Endothelial cell of umbilical vein (primary cell): ENCODE results near the gene RFX1. TPM values are rescaled to one million over a fixed set of nuclear protein-coding genes. Genes with fewer than 3 reads are reported as not detected.

Experiments
- BruUV-seq: library from RNA; stranded (reverse); fragments of 400-500 nt; replicated peaks from 2 replicates; lab custom pipeline; 2021; lab: Mats Ljungman, UMichigan
- CTCF ChIA-PET: fragments of 300-600, 350-600 bp; sonication (Branson Sonifier 250); formaldehyde crosslinking; loops from one replicate; lab custom pipeline; 2021; ENCODE audit warnings: antibody characterized with exemption, inconsistent platforms; lab: Charles Lee
- POLR2A ChIA-PET: fragments of 300-600, 350-600 bp; sonication (Branson Sonifier 250); formaldehyde crosslinking; loops from one replicate; lab custom pipeline; 2021; ENCODE audit warnings: antibody characterized with exemption, inconsistent platforms; lab: Charles Lee
- DNase-seq: peaks from one replicate; pipeline ENCODE4 v3.0.0-alpha.2; 2011; ENCODE audit warnings: low read depth, low spot score
- FAIRE-seq: peaks from 2 replicates; lab custom pipeline; 2011; peaks lifted over from hg19 to GRCh38; lab: Jason Lieb, UNC
- H2AFZ ChIP-seq: 2 replicates; pipeline ENCODE4 v1.6.0; 2012; ENCODE audit warnings: low read depth, low read length, control low read depth, inconsistent platforms
- H3K27ac ChIP-seq: 2 replicates; pipeline ENCODE4 v1.5.1; 2011; ENCODE audit warnings: low read depth, mild to moderate bottlenecking, control low read depth, low read length, moderate library complexity; ENCODE audit not compliant: insufficient read depth
- H3K27me3 ChIP-seq, 2 experiments: 2 replicates each; pipeline versions ENCODE4 v1.6.0 to v1.6.1; 2011; ENCODE audit warnings: low read length in 2 of 2, mixed read lengths in 1 of 2; ENCODE audit not compliant: control insufficient read depth in 2 of 2, insufficient read depth in 2 of 2
- H3K36me3 ChIP-seq, 2 experiments: 2 replicates in 1 of 2; 3 replicates in 1 of 2; pipeline ENCODE4 v1.5.1; 2011; ENCODE audit warnings: low read length in 2 of 2, mild to moderate bottlenecking in 1 of 2, moderate library complexity in 1 of 2; ENCODE audit not compliant: control insufficient read depth in 2 of 2, insufficient read depth in 2 of 2; ENCODE audit errors: extremely low read depth in 1 of 2
- H3K4me1 ChIP-seq: 3 replicates; pipeline ENCODE4 v1.5.1; 2011; ENCODE audit warnings: mild to moderate bottlenecking, low read length; ENCODE audit not compliant: control insufficient read depth, insufficient read depth; ENCODE audit errors: extremely low read depth
- H3K4me2 ChIP-seq: 2 replicates; pipeline ENCODE4 v1.6.1; 2011; ENCODE audit warnings: low read length, control low read depth, mixed read lengths; ENCODE audit not compliant: insufficient read depth
- H3K4me3 ChIP-seq, 3 experiments: fragments of 200-600 bp in 1 of 3; sonication (generic), shearing (Covaris generic) in 1 of 3; replicated peaks in 1 of 3; 2 replicates each; pipeline ENCODE4 v1.5.1; 2011 to 2016; ENCODE audit warnings: control low read depth in 3 of 3, low read length in 3 of 3, mild to moderate bottlenecking in 2 of 3, inconsistent platforms in 1 of 3, low read depth in 1 of 3, moderate library complexity in 1 of 3; ENCODE audit not compliant: insufficient read depth in 1 of 3
- H3K79me2 ChIP-seq: 2 replicates; pipeline ENCODE4 v1.6.0; 2012; ENCODE audit warnings: low read length, inconsistent platforms; ENCODE audit not compliant: control insufficient read depth, insufficient read depth
- H3K9ac ChIP-seq: replicated peaks from 2 replicates; pipeline ENCODE3; 2011; ENCODE audit warnings: low read length, control low read depth; ENCODE audit not compliant: insufficient read depth; ENCODE audit errors: extremely low read depth
- H3K9me1 ChIP-seq: replicated peaks from 3 replicates; pipeline ENCODE4 v1.6.0; 2011; ENCODE audit warnings: mild to moderate bottlenecking, low read length; ENCODE audit not compliant: control insufficient read depth, insufficient read depth; ENCODE audit errors: extremely low read depth
- H3K9me3 ChIP-seq: replicated peaks from 2 replicates; pipeline ENCODE4 v1.5.1; 2012; ENCODE audit warnings: low read length, inconsistent platforms; ENCODE audit not compliant: control insufficient read depth, insufficient read depth
- H4K20me1 ChIP-seq: replicated peaks from 2 replicates; pipeline ENCODE3; 2011; ENCODE audit warnings: mild to moderate bottlenecking, low read length; ENCODE audit not compliant: control insufficient read depth, insufficient read depth; ENCODE audit errors: extremely low read depth
- EZH2 ChIP-seq: IDR thresholded peaks from 2 replicates; pipeline ENCODE4 v1.6.1; 2012; ENCODE audit warnings: borderline replicate concordance, low read depth, mild to moderate bottlenecking, moderate library complexity, low read length, inconsistent platforms; ENCODE audit not compliant: severe bottlenecking
- FOS ChIP-seq: IDR thresholded peaks from 2 replicates; pipeline ENCODE4 v1.6.1; 2011; ENCODE audit warnings: mild to moderate bottlenecking, low read length, moderate library complexity, borderline replicate concordance; ENCODE audit not compliant: insufficient read depth
- GATA2 ChIP-seq: IDR thresholded peaks from 2 replicates; pipeline ENCODE4 v1.7.0; 2011; ENCODE audit warnings: low read depth, mild to moderate bottlenecking, moderate library complexity, mixed read lengths, low read length; ENCODE audit not compliant: insufficient read length, insufficient read depth
- JUN ChIP-seq: IDR thresholded peaks from 2 replicates; pipeline ENCODE4 v1.6.1; 2011; ENCODE audit warnings: borderline replicate concordance, low read depth; ENCODE audit not compliant: insufficient read length, insufficient read depth
- MYC ChIP-seq: IDR thresholded peaks from one replicate; pipeline ENCODE4 v1.6.1; 2011; ENCODE audit warnings: mild to moderate bottlenecking, low read depth, low read length
- POLR2A ChIP-seq: IDR thresholded peaks from 2 replicates; pipeline ENCODE4 v1.6.1; 2012; ENCODE audit warnings: low read depth, mild to moderate bottlenecking, control low read depth, low read length
- POLR2AphosphoS5 ChIP-seq: IDR thresholded peaks from 2 replicates; pipeline ENCODE4 v1.6.1; 2012; ENCODE audit warnings: low read depth, mild to moderate bottlenecking, control low read depth, low read length, moderate library complexity; ENCODE audit not compliant: insufficient read depth
- dilution Hi-C: fragments of 300-500 bp; cut with MboI; formaldehyde crosslinking; loops from one replicate; pipeline ENCODE4 v1.15.0; 2019; ENCODE audit warnings: low sequenced_read_pairs; ENCODE audit not compliant: extremely low pct_ligation_motif_present
- intact Hi-C: fragments of 100-400 bp; cut with micrococcal nuclease; formaldehyde crosslinking; loops from one replicate; pipeline ENCODE4 v1.10.0; 2022
- polyA plus RNA-seq, 4 experiments: library from polyadenylated mRNA; depleted of rRNA in 3 of 4; stranded (reverse) in 3 of 4; unstranded in 1 of 4; fragments of >200 nt; gene quantifications; 2 replicates each; pipeline versions ENCODE4 v1.2.1 to v1.2.3, GENCODE V29; 2011 to 2012; ENCODE audit warnings: missing spikeins in 1 of 4
- total RNA-seq: library from RNA; stranded (reverse); gene quantifications from 2 replicates; pipeline ENCODE4 v1.2.3, GENCODE V29; 2021
- TF ChIP-seq, protein P1 (sequence below): IDR thresholded peaks from 2 replicates; pipeline ENCODE4 v1.6.1; 2011; ENCODE audit not compliant: insufficient read depth, insufficient read length
- TF ChIP-seq, protein P2 (sequence below), 2 donors: IDR thresholded peaks; 1 replicate in 1 of 2; 2 replicates in 1 of 2; pipeline ENCODE4 v1.5.1; 2011; ENCODE audit warnings: low read length in 2 of 2, mild to moderate bottlenecking in 2 of 2, moderate library complexity in 2 of 2, control low read depth in 1 of 2, inconsistent platforms in 1 of 2, low read depth in 1 of 2; ENCODE audit not compliant: insufficient read depth in 1 of 2; ENCODE audit errors: extremely low read depth in 1 of 2

The RFX1 gene
- total and polyA plus RNA-seq, 2 donors (not counting 3 experiments of a cell fraction or from before 2014, with no cell fraction given), result 2.3 to 14.7 TPM

DNA sequence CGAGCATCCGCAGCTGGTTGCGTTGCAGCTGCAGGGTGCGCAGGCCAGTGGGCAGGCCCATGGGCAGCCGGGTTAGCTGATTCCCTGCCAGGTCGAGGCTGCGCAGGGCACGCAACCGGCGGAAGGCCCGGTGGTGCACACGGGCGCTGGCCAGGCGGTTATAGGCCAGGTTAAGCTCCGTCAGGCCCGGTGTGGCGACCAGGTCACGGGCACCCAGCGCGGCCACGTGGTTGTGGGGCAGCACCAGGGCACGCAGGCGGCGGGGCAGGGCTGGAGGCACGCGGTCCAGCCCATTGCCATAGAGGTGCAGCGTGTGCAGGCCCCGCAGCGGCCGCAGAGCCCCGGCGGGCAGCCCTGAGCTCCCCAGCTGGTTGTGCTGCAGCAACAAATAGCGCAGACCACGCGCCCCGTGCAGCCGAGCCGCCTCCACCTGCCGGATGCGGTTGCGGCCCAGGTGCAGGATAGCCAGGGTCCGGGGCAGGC is 73.2 kb downstream of the RFX1 start:
- no TSS peak for BruUV-seq
- no peak overlapping the region for H2AFZ ChIP-seq
- H3K79me2 ChIP-seq, result no peaks in the 10 kb centered on the region
- H3K4me3 ChIP-seq, result no peak overlapping the region
- dilution Hi-C loops, result no loop called here
- H3K27me3 ChIP-seq, result peaks cover 0 to 3% of the 10 kb centered on the region in 2 experiments
- FAIRE-seq (no peak), DNase-seq (no peak)
- H3K9me3 ChIP-seq, result no peaks in the 10 kb centered on the region
- intact Hi-C loops, result no loop called here
- H3K9ac ChIP-seq, result no peak overlapping the region
- ChIA-PET POLR2A (no interaction called here), CTCF (interaction anchor here (1.3 to 2.0 kb wide), 4 partner anchors 9 to 126 kb away, joined by 3 to 9 read pairs (median 4); partner anchors contain the start of gene IL27RA)
- no peaks in the 10 kb centered on the region for H4K20me1 ChIP-seq
- H3K9me1 ChIP-seq, result no peaks in the 10 kb centered on the region
- peaks cover 0 to 2% of the 10 kb centered on the region in 2 experiments for H3K36me3 ChIP-seq
- H3K4me1 ChIP-seq, result no peaks in the 10 kb centered on the region
- H3K27ac ChIP-seq, result no peak overlapping the region
- H3K4me2 ChIP-seq, result no peak overlapping the region
- TF ChIP-seq POLR2AphosphoS5, result no peak
- TF ChIP-seq, protein P1, sequence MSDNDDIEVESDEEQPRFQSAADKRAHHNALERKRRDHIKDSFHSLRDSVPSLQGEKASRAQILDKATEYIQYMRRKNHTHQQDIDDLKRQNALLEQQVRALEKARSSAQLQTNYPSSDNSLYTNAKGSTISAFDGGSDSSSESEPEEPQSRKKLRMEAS, result no peak
- no peak for TF ChIP-seq JUN
- TF ChIP-seq FOS, result no peak
- no peak for TF ChIP-seq MYC
- TF ChIP-seq, protein P2, sequence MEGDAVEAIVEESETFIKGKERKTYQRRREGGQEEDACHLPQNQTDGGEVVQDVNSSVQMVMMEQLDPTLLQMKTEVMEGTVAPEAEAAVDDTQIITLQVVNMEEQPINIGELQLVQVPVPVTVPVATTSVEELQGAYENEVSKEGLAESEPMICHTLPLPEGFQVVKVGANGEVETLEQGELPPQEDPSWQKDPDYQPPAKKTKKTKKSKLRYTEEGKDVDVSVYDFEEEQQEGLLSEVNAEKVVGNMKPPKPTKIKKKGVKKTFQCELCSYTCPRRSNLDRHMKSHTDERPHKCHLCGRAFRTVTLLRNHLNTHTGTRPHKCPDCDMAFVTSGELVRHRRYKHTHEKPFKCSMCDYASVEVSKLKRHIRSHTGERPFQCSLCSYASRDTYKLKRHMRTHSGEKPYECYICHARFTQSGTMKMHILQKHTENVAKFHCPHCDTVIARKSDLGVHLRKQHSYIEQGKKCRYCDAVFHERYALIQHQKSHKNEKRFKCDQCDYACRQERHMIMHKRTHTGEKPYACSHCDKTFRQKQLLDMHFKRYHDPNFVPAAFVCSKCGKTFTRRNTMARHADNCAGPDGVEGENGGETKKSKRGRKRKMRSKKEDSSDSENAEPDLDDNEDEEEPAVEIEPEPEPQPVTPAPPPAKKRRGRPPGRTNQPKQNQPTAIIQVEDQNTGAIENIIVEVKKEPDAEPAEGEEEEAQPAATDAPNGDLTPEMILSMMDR (IDR thresholded peaks at IDR 0.05; ENCODE audit: extremely low read depth in 1 of 2, insufficient read depth in 1 of 2, low read depth in 1 of 2, low read length in 2 of 2), result no peak
- no peak for TF ChIP-seq POLR2A
- no peak for TF ChIP-seq EZH2
- TF ChIP-seq GATA2, result no peak
